HG03280 (cell line): Measurements from ENCODE around the gene KCNC2.
"Not testable (repeated sequence)": the region's sequence is repeated elsewhere in the genome, so short reads cannot be mapped to it uniquely, and the experiment has no call there.

Source experiments
- ATAC-seq: cut with Tn5 transposase; IDR thresholded peaks from one replicate; pipeline ENCODE4 v1.9.1; 2021; ENCODE audit warnings: mild to moderate bottlenecking, moderate library complexity; ENCODE audit not compliant: unreplicated experiment

KCNC2 gene

DNA sequence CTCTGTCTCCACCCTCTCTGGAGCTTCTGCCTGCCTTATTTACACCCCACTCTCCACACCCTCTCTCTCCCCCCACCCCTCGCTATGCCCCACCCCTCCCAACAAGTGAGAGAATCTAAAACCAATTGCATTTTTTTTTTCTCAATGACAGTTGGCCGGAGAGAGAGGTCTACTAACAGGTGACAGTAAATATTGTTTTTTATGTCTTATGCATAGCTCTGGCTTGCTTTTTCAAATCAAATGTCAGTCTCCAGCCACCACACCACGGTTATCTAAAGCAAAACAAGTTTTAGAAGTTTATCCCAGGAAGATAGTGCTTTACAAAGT, at the start of gene KCNC2:
Gene KCNC2, minus strand, starts transcription at position 28 of the 327 bp plus-strand sequence.
- no peak for ATAC-seq

DNA sequence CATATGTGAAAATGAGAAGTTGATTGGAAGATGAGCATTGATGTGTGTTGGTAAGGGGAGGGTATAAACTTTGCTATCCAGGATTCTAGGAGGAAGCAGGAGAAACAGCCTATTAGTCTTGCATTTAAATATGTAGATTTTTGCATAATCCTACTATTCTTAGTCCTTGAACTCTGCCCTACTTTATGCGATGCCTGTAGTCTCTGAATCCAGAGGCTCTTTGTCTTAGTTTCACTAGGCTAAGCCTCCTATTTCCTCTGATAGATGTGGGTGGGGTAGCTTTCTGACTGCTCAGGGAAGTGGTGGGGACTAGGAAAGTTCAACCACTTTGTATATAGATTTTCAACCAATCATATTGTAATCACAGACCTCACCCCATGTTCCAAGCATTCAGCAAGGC, 49.5 kb upstream of the KCNC2 start:
- no peak for ATAC-seq

DNA sequence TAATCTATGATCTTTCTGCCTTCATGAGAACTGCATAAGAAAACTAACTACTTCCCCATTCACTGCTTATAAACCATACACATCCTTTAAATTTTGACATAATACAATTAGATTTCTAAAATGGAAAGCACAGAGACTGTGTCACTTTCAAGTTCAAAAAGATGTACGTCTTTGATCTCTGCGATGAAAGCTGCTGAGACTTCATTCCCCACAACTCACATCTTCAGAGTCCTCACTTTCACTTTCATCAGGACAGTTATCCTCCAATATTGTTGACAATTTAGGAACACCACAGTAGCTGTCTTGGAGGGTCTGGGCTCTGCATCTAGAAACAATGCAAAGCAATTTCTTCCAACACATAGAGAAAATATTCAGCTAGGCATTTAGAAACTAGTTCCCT, 47.9 kb upstream of the KCNC2 start:
- no peak for ATAC-seq

DNA sequence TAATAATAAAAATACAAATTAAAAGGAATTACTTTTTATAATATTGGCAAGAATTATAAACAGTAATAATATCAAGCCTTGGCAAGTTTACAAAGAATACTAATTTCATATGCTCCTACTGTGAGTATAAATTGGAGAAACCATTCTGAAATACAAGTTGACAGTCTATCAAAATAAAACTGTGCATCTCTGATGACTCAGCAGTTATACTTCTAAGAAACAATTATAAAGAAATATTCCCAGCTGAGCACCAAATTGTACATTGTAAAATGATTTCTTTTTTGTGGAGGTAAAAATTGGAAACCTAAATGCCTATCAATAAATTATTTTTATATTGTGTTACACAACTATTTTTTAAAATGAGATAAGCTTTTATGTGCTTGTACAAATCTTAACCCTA, 35.5 kb upstream of the KCNC2 start:
- ATAC-seq: no peak

DNA sequence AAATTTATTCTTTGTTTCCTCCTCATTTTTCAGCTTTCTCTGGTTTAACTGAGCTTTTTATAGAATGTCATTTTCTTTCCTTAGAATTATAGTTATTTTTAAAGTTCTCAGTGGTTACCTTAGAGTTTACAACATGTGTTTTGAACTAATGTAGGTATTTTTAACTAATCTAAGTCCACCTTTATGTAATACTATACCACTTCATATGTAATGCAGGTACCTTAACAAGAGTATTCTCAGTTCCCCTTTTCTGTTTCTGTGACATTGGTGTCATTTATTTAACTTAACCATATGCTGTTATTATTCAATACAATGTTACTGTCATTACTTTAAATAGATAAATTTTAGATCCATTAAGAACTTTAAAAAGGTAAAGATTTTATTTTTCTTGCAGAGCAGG, 30.3 kb upstream of the KCNC2 start:
- peak; percentile 80 for ATAC-seq

DNA sequence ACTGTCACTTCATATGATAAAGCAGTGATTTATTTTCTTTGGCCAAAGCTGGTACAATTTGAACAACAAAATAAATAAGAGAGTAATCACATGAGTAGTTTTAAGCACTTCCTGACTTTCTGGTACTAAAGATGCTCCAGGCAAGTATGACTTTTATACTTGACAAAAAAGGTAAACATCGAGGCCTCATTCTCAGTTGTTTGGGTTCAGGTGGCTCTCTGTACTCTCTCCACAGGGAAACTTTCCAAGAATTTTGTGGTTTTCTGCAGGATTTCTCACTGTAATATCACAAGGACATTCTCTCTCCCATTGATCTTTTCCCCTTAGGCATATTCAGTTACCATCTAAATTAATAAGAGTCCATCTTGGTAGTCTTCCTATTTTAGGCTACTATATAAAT, 26.6 kb upstream of the KCNC2 start:
- ATAC-seq: no peak

DNA sequence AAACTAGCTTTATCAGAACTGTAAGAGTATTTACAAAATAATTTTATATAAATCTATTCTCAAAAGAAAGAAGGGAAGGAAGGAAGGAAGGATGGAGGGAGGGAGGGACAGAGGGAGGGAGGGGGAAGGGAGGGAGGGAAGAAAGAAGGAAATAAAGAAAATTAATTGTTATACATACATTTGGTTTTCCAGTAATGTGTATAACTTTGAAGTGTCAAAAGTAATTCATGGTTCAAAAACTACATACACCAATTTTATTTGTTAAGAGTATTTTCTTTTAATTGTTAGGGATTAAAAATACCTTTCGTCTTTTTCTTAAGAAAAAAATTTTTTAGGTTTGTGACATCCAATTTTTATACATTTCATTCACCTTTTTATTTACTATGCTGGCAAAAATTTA, 17.5 kb upstream of the KCNC2 start:
- ATAC-seq: no peak

DNA sequence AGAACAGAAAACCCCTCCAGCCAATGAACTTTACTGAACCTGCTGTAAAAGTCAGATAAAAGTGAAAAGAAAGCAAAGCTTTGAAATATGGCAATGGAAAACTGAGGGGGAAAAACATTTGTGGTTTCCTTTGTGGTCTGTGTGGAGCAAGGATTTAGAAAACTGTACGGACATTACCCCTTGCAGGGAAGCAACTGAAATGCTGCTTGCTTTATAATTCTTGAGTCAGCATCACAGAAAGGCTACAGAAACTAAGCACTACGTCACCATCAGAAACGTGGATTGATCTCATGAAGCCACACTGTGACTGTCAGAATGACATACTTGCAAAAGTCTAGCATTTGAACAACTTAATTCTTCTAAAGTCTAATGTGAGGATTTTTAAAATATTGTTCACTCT, 2.4 kb upstream of the KCNC2 start:
- no peak for ATAC-seq

DNA sequence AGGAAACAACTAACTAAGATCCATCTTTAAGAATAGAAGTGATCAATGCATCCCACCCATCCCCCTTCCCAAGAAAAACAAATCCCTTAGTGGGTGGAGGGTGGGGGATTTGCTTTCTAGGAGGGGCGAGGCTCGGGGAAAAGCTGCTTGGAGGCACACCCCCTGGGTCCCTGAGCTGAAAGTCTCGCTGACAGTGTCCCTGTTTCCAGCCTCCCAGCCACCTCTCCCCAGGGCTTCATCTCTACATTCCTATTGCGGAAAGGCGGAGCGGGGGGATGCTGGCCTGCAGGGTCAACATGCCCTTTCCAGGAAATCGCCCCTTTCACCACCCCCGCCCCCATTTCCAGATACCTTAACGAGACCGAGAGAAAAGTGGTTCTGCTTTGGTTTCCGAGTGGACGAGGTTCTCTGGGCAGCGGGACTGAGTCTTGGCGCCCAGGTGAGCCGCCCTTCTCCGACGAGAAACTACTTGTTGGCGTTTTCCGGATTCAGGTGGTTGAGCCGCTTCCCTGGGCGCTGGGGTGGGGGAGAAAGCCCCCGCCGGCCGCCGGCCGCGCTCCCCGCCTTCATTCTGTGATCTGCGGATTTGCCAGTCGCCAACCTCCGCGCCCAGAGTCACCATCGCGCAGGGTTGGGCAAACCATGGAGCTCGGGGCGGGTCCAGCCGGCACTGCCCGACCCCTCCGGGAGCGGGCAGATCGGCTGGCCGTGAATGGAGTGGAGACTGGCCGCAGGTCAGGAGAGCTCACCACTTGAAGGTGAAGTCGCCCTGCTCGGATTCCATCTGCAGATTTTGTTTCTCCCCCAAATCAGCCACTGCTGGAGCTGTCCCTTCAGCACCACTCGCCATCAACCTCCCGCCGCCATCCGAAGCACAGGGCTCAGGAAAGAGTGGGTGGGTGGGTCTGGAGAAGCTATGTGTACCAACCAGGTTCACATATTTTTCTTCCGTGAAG, 505 bp downstream of the KCNC2 start:
- ATAC-seq: no peak

DNA sequence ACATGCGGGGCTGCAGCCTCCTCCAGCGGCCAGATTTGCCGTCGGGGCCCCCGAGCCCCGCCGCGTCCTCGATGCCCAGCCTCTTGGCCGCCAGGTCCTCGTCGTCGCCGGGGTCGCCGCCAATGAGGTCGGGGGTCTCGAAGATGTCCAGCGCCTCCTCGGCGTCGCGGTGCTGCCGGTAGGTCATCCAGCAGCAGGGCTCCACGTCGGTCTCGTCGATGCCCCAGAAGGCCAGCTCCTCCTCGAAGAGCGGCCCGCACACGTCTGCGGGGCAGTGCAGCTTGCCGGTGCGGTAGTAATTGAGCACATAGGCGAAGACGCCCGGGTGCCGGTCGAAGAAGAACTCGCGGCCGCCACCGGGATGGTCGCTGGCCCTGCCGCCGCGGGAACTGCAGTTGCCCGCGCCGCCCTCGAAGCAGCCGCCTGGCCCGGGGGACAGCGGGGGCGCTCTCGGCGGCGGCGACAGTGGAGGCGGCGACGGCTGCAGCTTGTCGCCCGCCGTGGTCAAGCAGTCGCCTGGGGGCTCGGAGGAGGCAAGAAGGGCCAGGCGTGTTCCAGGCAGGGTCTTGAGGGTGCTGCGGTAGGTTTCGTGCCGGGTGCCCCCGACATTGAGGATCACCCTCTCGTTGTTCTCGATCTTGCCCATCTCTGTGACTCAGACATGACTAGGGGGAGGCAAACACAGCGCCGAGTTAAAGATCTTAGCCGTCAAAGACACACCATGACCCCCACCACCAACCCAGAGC, 2.1 kb downstream of the KCNC2 start:
- ATAC-seq: no peak

DNA sequence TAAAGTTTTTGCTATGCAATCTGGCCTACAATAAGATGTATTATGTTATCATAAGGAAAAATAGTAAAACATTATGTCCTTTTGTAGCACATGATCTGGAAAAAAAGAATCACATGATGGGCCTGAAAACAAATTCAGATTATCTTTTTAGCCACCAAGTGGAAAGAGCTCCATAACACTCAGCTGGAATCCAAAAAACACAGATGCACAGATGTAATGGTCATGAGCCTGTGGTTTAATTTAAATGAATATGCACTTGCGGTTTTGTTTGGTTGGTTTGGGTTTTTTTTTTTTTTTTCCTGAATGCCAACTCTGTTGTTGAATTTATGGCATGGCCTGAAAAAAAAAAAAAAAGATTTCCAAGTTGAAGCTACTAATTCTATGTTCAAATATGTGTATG, 4.1 kb downstream of the KCNC2 start:
- no peak for ATAC-seq

DNA sequence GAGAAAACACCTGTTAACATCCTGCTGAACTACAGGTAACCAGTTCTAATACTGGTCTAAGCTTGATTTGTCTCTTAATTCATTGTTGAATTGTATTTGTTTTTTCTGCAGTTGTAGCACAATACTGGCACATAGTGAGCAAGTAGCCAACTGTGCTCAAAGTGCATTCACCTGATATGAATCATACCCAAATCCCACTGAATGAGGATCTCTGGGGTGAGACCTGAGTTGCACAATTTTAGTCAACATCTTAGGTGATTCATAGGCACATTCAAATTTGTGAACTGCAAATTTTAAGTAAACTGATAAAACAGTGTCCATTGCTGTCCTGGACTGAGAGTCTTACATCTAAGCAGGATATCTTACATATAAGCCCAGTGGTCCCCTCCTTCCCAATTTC, 12.8 kb downstream of the KCNC2 start:
- ATAC-seq: no peak

DNA sequence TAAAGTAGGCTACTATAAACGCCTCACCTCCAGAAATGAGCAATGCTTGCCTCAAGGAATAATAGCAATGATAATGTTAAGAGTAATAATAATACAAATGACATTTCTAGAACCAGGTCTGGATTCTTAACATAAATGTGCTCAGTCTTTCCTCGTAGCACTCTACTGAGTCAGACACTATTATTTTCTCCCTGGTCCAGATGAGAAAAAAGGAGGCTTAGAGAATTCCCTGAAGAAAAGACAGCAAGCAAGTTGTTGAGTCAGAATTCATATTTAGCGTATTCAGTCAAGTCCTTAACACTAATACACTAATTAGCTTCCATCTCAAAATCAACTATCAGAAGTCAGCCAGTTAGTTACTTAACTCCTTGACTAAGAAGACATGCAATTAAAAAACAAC, 13.2 kb downstream of the KCNC2 start:
- no peak for ATAC-seq

DNA sequence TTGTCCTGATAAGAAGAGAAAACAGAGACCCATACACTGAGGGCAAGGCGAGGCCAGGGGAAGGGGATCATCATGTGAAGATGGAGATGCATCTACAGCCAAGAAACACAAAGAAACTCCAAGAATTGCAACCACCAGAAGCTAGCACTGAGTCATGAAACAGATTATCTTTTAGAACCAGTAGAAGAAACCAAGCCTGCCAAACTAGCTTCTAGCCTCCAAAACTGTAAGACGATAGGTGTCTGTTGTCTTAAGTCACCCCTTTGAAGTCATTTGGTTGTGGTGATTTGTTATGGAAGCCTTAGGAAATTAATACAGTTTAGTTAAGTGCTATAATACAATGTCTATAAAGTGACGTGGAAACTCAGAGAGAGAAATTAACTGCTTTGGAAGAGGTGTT, 15.4 kb downstream of the KCNC2 start:
- no peak for ATAC-seq

DNA sequence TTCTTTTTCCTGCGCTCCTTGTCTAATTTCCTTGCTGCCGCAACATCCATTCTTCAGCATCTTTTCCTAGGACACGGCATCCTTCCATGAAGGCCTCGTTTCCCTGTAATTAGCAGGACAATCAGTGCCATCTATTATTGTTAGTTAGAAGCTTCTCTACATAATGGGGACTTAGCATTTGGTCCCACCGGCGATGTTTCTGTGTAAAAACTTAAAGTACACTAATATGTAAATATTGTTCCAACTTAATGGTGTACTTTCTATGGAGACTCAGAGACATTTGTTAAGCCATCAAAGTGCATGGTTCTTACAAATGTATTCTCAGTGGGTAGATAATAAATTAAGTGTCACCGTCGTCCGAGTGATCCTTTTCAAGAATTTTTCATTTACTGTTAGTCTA, 17.4 kb downstream of the KCNC2 start:
- no peak for ATAC-seq

DNA sequence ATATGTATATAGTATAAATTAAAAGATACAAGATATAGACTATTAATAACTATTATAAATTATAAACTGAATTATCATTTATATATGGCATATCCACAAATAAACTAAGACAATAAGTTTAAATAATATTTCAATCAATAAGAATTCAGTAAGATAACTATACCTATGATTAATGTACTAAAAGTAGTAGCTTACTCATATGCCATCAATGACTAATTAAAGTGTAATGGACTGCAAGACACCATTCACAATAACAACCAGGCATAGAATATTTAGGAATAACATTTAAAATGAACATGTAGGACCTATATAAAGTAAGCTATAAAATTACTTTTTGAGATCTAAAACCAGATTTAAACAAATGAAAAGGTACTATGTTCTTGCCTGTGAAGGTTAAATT, 18.8 kb downstream of the KCNC2 start:
- no peak for ATAC-seq

DNA sequence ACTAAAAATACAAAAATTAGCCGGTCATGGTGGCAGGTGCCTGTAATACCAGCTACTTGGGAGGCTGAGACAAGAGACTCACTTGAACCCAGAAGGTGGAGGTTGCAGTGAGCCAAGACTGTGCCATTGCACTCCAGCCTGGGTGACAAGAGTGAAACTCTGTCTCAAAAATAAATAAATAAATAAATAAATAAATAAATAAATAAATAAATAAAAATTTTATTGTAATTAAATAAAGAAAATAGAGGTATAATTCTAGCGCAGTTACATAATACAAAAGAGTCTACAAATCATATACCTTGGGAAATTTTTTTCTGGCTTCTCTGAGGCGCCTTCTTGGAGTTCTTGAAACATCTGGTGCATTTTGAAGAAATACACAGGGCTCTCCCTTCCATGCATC, 23.8 kb downstream of the KCNC2 start:
- ATAC-seq: not testable (repeated sequence)

DNA sequence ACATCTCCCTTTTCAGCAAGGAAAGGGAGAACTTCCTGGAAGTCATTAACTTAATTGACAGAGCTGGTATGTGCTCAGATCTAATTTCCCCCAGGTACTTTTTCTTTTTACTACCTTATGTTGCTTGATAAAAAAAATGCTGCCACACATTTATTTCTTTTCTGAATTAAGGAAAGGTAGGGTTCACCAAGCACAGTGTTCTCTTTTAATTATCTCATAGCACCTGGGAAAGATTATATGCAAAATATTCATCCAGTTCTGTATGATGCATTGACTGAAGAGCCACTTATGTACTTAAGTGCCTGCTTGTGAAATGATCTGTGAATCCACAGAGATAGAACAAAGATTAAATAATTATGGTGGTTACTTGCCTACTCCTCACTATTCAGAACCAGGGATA, 25.1 kb downstream of the KCNC2 start:
- ATAC-seq: no peak

DNA sequence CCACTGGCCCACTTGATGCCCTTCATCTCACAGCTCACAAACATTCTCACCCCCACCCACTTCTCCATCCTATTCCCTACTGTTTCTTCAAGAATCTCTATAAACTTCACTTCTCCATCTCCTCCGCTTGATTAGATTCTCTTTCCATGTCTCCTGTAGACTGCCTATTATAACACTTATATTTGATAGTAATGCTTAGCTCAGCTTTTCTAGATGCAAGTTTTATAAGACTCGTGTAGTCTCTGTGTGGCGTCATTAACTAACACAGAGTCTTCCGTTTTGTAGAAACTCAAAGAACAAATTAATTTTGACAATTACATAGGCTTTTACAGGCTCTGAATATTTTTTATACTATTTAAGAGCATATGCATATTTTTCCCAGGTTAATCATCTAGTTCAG, 25.7 kb downstream of the KCNC2 start:
- ATAC-seq: no peak

DNA sequence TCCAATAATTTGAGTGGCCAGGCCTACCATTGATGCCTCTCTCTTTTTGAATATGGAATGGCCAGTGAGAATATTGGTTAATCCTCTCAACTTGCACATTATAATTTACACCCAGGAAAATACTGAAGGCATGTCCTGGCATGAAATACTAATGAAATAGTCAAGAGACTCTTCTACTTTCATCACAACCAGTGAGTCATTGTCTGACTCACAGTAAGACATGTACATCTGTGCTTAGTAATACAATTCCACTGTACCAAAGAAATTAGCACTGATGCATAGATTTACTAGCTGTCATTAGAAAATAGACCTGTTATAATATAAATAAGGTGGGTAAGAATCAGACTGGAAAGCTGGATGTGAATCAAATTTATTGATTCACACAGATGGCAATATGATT, 31.6 kb downstream of the KCNC2 start:
- ATAC-seq: peak; percentile 71

DNA sequence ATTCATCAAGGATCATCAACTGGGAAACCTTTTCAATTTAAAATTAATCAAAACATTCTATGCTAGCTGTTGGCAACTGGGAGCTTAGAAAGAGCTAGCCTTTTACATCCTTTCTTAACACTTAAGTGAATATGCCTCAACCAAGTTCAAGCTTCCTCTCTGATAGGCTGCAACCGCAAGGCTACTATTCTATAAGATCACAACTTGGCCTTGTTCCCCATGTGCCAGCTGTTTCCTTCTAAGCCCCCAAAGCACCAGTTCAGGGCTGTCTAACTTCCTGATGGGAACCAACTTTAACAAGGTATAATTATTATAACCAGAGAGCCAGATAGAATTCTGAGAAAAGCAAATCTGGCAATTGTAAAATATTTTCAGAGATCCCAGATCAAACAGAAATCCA, 37.0 kb downstream of the KCNC2 start:
- ATAC-seq: no peak

DNA sequence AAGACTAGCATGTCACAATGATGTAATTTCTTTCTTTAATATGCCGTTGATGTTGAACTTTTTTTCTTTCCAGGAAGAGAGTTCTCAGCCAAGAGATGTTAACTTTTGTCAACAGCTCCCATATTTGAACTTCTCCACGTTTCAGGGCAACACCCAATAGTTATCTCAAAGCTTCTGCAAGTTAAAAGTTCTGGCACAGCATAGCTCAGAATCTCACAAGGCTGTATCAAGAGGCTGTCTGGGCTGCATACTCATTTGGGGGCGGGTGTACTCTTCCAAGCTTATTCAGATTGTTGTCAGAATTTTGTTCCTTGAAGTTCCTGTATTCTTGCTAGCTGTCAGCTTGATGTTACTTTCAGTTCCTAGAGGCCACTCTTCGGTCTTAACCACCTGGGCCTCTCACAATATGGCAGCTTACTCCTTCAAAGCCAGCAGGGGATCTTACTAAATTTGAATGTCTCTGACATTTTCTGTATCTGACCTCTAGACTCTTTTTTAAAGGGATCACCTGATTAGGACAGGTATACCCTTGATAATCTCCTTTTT, 38.9 kb downstream of the KCNC2 start:
- ATAC-seq: no peak
